GM18909 (cell line): ENCODE data around the gene GPR155.
"Not testable (repeated sequence)": the region's sequence is repeated elsewhere in the genome, so short reads cannot be mapped to it uniquely, and the experiment has no call there.

Experiments
- ATAC-seq: cut with Tn5 transposase; IDR thresholded peaks from one replicate; pipeline ENCODE4 v1.9.1; 2021; ENCODE audit warnings: mild to moderate bottlenecking; ENCODE audit not compliant: unreplicated experiment, poor library complexity

Gene GPR155

DNA sequence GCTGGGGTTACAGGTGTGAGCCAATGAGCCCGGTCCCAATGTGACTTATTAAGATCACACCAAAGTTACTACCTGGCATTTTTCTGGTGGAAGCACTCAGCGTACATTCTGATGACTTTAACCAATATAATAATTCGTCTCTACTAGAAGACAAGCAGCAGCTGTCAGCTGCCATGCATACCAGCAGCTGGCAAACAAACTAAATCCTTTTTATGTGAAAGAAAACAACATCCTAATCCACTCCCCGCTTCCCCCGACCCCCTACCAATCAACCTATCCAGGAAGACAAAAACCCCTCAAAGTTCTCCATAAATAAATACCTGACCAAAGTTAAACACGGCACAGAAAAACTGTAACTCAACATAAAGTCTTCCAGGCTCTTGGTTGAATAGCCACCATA, 42.1 kb downstream of the GPR155 start:
- ATAC-seq: no peak

DNA sequence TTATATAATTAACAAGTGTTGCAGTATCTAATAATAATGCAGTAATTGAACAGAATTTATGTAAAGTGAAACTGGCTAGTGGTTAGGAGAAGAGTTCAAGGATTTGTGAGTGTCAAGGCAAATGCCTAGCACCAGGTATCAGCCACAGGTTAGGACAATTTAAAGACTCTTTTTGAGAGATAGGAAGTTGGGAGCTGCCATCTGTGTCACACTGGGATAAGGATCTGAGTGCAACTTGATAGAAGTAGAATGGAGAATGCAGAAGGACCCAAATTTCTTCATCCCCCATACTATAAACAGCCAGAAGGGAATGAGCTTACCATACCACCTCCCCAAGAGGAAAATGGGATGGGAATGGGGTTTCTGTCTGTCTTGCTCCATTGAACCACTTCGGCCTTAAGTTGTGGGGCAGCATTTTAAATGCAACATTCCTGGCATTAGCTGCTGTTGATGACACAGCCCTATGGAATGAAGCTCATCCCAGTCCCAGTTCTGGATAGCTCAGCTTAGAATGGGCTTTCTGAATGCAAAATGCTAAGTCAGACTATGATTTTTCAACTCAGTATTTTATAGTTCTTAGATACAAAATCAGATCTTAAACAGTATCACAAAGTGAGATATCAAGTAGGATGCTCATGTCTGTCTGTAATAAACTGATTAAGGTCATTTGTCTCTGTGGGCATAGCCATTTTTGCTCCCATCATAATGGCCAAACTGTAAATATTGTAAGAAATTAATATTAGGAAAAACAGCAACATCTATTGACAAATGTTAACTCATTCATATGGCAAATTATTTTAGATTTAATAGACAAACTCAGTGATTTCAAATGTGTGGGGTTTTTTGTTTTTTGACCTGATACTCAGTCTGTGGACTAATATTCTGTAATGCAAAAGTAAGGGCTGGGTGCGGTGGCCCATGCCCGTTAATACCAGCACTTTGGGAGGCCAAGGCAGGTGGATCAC, 44.0 kb downstream of the GPR155 start:
- ATAC-seq: no peak

GRCh38 chr2:174439950-174440349, 46.9 kb downstream of the GPR155 start:
- ATAC-seq: no peak

DNA sequence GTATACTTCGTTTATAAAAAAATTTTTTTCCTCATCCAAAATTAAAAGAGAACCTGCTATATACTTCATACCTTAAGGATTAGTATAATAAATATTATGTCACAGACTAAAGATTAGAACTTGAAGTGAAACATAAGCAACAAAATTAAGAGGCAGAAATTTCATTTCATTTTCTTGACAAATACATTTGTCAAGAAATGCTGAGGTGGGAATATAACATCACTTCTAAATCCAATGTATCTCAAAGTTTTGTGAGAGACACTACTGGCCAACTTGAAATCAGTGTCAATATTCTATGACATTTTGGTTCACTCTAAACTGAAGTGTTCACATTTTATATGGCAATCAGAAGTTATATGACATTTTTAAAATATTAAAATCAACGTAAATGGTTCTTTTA, 47.5 kb downstream of the GPR155 start:
- no peak for ATAC-seq

GRCh38 chr2:174438146-174438886, 48.5 kb downstream of the GPR155 start:
- no peak for ATAC-seq

- ATAC-seq: no peak
These were observed 50.5 kb downstream of the GPR155 start for GRCh38 chr2:174436351-174436750.

- no peak for ATAC-seq
These were observed 54.9 kb downstream of the GPR155 start for GRCh38 chr2:174431902-174432301.

DNA sequence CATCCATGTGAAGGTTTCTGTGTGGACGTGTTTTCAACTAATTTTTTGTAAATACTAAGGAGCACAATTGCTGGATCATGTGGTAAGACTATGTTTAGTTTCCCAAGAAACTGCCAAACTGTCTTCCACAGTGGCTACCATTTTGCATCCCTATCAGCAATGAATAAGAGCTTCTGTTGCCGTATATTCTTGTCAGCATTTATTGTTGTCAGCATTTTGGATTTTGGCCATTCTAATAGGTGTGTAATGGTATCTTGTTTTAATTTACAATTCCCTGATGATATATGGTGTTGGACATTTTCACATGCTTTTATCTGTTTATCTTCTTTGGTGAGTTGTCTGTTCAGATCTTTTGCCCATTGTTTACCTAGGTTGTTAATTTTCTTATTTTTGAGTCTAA, 56.8 kb downstream of the GPR155 start:
- no peak for ATAC-seq

DNA sequence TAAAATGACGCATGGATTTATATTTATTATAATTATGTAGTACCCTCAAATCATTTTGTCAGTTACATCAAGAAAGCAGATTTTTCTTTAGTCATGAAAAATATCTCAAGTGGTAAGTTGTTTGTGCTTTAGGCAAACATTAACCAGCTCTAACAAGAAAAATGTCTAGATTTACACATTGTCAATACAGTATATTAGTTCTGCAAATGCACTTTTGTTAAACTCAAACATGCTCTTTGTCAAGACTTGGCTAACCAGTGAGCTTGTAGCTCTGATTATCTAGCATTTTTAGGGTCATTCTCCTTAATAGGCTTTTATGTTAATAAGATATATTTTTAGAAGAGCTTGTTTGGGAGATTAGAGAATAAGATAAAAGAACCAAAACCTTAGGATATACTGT, 58.6 kb downstream of the GPR155 start:
- no peak for ATAC-seq

- ATAC-seq: no peak
These were observed 74.6 kb downstream of the GPR155 start for GRCh38 chr2:174412256-174412655.

- ATAC-seq: not testable (repeated sequence)
These were observed 76.8 kb downstream of the GPR155 start for GRCh38 chr2:174410039-174410438.

DNA sequence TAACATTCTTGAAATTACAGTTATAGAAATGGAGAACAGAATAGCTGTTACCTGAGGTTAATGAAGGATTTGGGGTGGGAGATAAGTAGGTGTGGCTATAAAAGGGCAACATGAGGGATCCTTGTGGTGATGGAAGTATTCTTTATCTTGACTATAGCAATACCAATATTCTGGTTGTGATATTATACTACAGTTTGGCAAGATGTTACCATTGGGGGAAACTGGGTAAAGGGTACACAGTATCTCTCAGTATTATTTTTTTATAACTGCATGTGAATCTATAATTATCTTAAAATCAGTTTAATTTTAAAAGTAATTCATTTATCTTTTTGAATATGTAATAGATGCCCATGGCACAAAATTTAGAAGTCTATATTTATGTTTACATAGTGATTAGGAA, 83.2 kb downstream of the GPR155 start:
- ATAC-seq: no peak

DNA sequence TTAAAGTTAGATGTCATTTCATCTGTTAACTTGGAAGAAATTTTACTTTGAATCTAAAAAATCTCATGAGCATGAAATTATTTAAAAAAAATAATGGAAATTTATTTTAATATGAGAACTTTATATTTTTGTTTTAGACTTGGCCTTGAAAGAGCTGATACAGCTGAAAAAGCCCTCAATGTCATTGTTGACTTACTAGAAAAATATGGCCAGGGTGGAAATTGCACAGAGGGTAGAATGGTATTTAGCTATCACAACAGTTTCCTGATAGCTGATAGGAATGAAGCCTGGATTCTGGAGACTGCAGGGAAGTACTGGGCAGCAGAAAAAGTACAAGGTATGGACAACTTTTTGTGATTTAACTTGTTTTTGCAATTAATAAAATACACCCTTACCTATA, 86.0 kb downstream of the GPR155 start:
- no peak for ATAC-seq

- ATAC-seq: no peak
These were observed 87.7 kb downstream of the GPR155 start for GRCh38 chr2:174399171-174399570.

GRCh38 chr2:174397773-174398172, 89.1 kb downstream of the GPR155 start:
- ATAC-seq: no peak

DNA sequence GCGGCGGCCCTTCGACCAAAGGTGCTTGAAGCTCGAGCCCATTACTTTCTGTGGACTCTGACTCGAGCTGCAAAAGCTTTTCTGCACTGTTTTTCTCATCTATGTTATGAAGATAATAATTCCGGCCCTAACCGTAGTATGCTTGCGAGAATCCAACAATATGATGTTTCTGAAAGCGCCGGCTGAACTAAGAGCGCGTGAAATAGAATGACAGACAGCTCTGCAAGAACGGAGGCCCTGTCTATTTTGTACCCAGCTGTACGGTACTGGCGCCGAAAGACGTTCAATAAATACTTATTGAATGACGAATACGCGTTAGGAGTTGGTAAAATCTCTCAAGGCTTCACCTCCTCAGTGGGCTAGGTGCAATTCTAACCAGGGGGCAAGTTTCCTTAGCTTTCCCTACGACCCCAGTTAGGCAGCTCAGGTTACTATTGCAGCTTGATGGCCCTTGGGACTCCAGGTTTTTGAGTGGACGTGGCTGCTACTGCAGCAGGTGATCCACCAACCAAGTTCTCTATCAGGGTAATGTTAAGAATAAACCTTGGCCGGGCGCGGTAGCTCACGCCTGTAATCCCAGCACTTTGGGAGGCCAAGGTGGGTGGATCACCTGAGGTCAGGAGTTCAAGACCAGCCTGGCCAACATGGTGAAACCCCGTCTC, 90.7 kb downstream of the GPR155 start:
- ATAC-seq: peak; percentile 28

- ATAC-seq: peak; percentile 96
These were observed 91.4 kb downstream of the GPR155 start, which contains the start of gene SCRN3 for GRCh38 chr2:174395284-174395968. SCRN3 (plus strand) TSS chr2:174395730; CDS start chr2:174398284, 2,554 bp downstream.

DNA sequence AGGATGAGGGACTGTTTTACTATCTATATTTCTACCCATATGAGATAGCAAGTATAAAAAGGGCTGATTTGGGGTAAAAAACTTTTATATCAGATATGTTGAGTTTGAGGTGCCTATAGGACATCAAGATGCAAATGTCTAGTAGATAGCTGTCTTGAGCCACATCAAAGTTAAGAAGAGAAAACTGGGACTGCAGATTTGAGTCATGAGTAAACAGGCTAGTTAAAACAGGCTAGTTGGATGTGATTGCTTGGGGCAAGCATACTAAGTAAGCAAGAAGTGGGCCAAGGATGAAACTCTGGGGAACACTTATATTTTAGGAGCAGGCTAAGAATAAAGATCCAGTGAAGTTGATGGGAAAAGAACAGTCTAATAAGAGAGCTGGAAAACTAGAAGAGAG, 94.1 kb downstream of the GPR155 start:
- ATAC-seq: no peak

GRCh38 chr2:174390303-174390702, 96.5 kb downstream of the GPR155 start:
- ATAC-seq: not testable (repeated sequence)

DNA sequence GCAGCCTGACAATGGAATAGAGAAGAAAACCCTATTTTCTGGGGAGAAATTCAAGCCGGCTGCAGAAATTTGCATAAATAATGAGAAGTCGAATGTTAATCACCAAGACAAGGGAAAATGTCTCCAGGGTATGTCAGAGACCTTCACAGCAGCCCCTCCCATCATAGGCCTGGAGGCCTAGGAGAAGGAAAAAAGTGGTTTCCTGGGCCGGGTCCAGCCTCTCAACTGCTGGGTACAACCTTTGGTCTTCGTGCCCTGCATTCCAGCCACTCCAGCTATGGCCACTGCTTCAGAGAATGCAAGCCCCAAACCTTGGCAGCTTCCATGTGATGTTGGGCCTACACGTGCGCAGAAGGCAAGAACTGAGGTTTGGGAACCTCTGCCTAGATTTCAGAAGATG, 97.3 kb downstream of the GPR155 start:
- ATAC-seq: no peak
